HL-60/S4 treated with phorbol 12-myristate 13-acetate at 8.2 ng/mL for 4 days and 3 days (cell line): ENCODE data around the gene KIRREL3.

ENCODE experiments used
- in situ Hi-C: fragments of 300-500 bp; cut with MboI; formaldehyde crosslinking; loops from 2 replicates; pipeline ENCODE4 v1.15.0; 2022; ENCODE audit warnings: low sequenced_read_pairs

The KIRREL3 gene

DNA sequence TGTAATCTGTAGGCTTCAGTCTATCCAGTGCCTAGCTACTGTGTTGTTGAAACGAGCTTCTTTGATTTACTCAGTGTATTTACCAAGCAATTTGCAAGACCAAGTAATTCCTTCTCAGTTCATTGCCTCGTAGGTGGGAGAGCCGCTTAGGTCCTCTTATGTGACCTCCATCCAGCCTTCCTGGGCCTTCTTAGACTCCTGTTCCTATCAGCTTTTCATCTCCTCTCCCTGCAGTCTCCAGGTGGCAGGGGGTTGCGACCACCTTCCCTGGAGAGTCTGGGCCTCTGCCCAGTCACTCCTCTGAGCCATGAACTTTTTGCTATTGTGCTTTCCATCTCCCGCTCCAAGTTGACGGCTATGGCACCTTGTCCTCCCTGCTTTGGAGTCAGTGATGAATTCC lies 251.8 kb downstream of the KIRREL3 start:
- in situ Hi-C loops = no loop called here

DNA sequence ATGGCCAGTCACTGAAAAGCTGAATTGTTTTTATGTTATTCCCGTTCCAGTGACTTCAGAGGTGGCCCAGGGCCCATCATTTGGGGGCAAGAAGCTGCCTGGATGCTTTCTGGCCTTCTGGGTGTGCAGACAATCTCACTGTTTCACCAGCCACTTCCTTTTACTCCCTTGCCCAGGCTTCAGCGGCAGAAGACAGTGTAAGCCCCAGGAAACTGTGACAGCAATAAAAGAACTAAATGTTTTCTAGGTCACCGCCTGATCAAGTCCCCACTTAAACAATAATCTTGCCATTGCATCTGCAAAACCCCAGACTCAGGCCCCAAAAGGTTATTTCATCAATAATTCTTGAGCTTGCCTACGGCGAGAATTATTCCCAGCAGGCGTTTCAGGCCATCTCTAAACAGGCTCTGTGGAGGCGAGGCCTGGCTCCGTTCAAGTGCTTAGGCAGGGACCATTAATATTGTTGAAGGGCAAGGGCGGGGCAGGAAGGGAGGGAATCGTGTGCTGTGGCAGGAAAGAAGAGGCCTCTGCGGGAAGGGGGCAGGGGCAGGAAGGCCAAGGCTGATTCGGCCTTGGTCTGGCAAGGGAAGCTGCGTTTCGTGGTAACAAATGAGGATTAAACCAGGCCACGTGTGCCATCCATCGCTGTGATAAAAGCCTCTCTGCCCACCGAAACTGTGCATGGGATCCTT lies 252.3 kb downstream of the KIRREL3 start:
- in situ Hi-C loops = no loop called here

DNA sequence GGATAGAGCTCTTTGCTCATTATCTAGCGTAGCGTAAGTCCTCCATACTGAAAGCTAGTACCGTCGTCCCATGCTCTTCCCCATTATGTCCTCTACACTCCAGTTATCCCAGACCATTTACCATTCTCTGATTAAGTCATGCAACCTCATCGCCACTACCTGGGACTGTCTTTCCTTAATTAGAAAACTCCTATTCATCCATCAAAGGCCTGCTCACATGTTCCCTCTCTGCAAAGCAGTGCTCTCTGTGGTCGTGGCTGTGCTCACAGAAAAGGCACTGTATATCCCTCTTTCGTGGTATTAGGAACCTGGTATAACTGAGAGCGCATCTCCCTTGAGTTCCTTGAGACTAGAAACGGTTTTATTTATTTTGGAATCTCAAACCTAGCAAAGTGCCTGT lies 253.3 kb downstream of the KIRREL3 start:
- in situ Hi-C loops = no loop called here

DNA sequence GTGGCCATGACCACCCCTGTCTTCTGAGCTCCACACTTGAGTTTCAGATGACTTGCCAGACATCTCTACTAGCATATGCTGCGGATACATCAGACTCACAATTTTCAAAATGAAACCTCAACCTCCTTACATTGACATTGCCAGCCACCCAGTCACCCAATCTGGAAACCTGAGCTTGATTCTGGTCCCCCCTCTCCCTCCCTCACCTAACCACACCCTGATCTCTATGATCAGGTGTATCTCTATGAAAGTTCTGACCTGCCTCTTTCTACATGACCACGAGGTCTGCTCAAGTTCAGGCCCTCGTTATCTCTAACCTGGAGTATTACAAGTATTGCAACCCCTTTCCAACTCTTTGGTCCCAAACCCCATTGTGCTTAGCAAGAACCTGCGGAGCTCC lies 254.1 kb downstream of the KIRREL3 start:
- in situ Hi-C loops = no loop called here

DNA sequence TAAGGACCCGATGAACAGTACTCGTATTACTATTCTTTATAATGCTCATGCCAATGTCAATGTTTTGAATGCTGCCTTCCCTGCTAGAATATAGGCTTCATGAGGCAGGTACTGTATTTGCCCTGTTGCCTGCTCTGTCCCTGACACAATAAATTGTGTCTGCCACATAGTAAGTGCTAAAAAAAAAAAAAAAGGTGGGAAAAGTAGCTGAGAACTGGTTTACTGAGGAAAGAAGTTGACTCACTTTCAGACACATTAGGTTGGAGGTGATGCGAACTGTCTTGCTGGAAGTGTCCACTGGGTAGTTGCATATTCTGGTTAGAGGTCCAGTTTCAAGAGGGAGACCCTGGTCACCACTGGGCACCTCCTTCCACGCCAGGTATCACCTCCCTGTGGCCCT lies 255.9 kb downstream of the KIRREL3 start:
- in situ Hi-C loops = no loop called here

DNA sequence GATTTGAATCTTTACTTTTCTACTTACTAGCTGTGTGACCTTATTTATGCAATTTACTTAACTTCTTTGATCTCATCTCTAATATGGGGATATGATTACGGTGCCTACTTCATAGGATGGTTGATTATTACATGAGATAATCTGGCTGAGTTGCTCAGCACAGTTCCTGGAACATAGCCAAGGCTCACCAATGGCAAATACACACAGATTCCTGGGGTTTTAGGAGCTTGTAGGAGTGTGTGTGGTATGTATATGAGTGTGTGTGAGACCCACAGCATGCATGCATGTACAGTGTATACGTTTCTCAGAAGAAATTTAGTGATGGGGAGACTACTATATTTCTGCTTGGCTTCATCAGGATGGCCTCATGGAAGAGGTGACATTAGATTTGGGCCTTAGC lies 256.9 kb downstream of the KIRREL3 start:
- in situ Hi-C loops = no loop called here

DNA sequence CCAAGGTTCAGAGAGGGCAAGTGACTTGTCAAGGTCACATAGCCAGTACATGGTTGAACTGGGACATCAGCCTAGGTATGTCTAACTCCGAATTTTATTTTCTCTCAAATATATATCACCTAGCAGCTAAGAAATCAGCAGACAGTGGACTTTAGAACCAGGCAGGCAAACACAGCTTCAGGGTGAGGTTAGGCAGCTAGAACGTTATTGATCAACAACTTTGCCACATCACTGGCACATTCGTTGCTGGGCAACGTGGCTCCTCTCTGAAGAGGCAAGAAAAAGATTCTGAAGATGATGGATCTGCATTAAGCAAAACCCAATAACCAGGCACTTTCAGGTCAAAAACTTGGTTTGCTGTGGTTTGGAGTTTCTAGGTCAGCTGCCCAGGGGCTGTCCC lies 258.0 kb downstream of the KIRREL3 start:
- in situ Hi-C loops = no loop called here

DNA sequence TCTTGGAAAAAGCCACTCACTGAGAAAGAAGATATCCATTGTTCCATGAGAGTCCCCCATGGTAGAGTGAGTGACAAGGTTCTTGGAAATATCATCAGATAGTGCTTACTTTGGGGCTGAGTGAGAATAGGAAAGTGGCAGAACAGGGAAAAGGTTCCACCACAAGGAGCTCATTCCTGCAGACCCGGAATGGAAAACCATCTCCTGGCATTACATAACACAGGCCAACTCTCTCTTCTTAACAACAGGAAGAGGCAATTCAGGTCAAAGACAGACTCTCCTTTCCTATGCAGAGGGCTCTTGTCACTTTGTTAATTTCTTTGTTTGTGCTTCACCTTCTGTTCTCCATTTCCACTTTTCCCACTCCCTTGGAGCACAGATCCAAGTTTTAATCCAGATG lies 259.7 kb downstream of the KIRREL3 start:
- in situ Hi-C loops = no loop called here

DNA sequence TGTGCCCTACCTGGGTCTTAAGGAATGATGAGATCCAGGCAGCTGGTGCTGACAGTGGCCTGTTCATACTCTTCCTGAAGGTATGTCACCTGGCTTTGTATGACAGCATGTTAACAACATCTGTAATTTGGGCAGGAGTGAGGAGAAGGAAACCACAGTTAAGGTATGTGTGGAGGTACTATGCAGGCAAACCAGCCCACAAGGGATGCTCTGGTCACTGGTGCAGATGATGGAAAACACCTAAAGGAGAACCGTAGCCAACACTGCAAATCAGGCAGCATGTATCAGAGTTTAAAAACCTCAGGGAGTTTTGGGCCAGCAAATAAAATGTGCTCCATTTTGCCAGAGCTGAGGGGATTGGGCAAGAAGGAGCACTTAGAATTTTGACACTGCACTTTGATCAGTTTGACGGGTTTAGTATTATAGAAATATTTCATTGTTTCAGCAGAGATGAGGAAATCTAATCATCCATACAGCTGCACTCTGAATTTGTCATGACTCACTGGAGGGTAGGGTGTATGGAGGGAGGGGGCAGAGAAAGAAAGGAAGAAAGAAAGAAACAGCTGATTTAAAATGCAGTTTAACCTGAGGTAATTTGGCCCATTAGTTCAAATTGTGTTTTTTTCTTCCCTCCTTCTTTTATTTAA lies 260.9 kb downstream of the KIRREL3 start:
- in situ Hi-C loops = no loop called here

DNA sequence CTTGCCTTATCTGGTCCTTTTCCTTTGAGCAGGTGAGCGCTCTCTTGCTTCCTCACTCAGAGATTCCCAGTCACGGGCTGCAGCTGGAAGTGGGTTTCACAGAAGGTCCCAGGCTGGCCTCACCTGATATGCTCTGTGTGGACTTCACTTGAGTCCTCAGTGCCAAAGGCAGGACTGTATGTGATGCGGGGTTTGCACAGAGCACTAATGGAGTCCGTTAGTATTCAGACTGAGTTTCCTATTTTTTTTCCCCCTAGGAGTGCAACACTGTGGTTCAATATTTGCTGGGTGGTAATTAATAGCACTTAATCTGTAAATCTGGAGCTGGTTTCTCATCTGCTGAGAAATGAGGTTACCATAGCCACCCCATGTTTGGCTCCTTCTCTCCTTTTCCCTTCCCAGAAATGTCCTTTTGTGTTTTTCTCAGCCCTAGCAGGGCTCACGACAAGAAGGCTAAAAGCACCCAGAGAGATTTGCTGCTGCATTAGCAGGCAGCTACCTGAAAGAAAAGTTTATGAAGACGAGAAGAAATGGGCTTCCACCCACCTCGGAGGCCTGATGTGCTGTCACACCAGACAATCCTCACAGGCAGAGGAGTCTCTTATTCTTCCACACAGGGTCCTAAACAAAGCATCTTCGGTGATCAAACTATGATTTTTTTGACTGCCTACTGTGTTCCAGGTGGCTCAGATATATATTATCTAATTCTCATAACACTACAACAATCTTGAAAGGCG lies 262.1 kb downstream of the KIRREL3 start:
- in situ Hi-C loops = no loop called here

DNA sequence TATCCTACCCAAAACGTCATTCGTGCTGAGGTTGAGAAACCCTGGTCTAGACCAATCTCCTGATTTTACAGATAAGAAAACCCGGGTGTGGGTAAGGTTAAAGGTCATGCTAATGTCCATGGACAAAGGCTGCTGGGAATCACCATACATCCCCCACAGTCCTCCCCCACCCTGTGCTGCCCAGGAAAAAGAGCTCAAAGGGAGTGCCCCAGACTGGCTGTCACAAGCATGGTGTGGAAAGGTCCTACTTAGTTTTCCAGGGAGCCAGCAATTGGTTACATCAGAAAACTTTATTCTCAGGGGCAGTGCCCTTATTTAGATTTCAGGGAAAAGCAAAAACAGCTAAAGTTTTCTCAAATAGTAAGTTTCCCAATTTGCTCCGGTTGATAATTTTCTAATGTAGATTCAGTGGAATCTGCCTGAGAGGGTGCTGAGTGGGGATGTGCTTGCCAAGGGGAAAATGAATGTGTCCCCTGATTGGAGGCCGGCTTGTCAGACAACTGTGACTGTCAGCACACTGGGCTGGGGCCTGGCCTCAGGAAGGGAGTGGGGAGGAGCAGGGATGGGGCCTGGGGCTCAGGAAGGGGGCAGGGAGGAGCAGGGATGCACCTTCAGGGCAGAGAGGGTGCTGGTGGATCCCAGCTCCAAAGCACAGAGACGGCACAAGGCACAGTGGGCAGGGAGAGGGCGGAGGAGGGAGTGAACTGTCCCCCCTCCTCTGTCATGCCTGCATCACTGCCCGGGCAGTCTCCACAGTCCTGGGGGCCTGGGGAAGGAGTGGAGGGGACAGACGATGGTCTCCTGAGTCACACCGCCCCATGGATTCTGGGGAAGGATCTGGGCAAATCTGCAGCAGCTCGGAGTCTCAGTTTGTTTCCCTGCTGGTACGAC lies 263.6 kb downstream of the KIRREL3 start:
- in situ Hi-C loops = no loop called here

DNA sequence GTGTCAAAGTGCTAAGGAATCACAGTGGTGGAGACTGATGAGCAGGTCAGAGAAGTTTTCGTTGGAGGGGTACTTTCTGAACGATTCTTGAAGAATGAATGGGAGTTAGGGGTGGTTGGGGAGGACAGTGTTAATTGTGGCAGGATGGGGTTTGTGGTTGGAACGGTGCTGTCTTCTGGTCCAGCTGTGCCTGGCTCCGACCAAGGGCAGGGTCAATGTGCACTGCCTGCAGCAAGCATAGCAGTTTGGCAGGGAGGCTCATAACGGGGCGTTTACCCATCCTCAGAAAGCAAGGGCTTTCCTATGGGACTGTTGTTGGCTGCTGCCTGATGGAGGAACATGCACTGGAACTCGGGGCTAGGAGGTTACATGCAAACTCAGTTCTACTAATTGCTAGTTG lies 265.8 kb downstream of the KIRREL3 start:
- in situ Hi-C loops = no loop called here

DNA sequence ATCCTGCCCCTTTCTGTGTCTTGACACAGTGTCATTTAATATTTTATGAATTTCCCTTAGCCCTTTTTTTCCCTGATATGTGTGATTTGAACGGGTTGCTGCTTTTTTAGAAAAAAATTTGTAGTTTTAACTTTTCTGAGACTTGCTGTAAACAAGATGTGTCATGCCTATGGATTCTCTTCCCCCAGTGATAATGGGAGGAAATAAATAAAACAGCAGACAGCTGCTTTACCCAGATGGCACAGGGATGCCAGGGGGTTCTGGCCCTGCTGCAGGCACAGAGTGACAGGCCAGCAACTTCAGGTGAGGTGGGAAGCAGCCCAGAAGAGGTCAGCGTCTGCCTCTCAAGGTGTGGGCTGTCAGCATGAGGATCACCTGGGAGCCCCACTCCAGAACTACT lies 266.9 kb downstream of the KIRREL3 start:
- in situ Hi-C loops = no loop called here

DNA sequence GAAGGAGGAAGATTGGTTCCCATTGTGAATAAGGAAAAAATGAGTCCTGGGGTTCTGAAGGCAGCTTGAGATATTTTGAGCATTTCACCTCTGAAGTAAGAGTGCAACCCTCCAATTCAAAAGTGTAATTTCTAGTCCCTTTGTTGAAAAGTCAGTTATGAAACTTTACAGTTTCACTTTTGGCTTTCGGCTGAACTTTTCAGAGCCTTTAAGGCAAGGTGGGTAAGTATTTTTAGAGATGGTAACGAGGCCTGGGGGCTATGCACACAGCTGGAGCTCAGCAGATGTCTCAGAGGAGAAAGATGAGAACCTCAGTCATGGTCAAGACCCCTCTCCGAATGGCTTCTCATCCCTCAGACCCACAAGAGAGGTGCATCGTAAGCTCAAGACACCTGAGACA lies 267.6 kb downstream of the KIRREL3 start:
- in situ Hi-C loops = no loop called here

DNA sequence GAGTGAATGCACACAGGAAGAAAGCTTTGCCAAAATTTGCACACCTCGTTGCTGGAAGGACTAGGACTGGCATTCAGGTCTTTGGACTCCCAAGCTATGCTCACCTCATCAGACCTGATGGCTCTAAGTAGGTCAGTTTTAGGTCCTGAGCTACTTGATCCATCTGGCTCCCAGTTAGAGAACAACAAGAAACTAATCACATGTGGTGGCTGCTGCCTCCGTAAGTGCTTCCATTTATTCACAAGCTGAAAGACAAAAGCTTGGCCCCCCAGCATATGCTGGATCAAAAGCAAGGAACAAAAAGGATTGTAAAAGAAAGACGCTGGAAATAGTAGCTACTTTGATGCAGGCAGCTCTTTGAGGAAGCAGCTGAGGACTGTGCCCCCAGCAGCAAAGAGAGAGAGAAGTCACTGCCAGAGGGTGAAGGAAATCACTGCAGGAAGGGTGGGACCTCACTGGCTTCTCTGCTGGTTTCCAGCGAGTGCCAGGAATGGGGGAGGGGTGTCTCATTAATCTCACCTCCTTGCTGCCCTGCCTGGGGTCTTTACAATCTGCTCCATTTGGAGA lies 268.9 kb downstream of the KIRREL3 start:
- in situ Hi-C loops = no loop called here

DNA sequence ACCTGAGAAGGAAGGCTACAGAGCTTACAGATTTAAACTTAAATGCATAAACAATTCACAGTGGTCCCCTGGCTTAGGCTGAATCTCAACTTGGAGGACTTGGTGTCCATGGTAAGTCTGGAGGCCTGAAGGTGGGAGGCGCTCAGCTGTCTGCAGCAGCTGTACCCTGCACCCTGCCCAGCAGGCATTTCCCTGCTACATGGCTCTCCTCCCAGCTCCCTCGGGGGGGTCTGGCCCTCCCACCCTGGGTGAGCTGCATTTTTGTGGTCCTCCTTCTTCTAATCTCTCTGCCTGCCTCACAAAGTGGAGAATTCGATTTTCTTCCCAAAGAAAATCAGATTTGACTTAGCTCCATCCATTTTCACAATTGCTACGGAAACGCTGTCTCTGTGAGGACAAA lies 273.2 kb downstream of the KIRREL3 start:
- in situ Hi-C loops = no loop called here

DNA sequence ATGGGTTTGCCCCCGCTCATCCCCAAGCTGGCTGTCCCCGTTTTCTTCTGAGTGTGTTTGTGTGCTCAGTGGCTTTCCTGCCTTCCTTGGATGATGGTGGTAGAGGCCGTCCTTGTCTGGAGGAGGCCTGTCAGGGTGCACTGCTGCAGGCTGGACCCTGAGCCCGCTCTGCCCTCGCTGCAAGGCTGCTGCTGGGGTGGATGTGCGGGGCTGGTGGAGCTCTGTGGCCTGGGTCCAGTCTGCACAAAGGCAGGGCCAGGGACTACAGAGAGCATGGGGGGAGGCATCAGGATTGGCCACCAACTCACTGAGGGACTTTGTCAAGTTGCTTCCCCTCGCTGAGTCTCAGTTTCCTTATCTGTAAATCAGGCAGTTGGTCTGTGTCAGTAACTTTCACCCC lies 275.0 kb downstream of the KIRREL3 start:
- in situ Hi-C loops = no loop called here

DNA sequence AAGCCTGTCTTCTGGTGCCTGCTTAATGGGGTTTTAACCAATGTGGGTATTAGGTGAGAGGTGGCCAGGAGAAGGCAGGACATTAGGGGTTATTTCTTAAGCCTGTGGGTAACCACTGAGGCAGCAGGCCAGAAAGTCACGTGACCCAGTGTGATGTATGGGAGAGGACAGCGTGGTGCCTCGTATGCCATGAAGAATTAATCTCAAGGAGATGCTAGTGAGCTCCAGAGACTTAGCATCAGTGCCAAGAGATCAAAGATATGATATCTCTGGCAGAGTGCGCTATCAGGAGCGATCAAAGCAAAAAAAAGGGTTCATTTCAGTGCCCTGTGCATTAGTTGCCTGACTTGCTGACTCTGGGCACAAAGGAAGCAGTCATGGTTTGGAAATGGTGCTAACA lies 275.5 kb downstream of the KIRREL3 start:
- in situ Hi-C loops = no loop called here

DNA sequence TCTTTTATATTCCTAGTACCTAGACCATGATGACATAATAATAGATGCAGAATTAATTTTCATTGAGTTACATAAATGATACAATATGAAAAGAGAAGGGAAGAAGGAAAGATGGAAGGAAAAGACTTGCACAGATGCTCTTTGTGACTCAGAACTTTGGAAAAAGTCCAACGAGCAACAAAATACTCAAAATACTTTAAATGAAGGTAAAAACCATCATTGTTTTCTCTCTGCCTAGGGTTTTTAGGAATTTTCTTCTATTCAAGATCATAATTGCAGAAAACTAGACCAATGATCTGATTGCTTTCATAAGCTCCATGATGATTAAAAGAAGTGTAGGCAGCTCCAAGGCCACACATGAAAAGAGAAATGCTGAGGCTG lies 276.9 kb downstream of the KIRREL3 start:
- in situ Hi-C loops = no loop called here

DNA sequence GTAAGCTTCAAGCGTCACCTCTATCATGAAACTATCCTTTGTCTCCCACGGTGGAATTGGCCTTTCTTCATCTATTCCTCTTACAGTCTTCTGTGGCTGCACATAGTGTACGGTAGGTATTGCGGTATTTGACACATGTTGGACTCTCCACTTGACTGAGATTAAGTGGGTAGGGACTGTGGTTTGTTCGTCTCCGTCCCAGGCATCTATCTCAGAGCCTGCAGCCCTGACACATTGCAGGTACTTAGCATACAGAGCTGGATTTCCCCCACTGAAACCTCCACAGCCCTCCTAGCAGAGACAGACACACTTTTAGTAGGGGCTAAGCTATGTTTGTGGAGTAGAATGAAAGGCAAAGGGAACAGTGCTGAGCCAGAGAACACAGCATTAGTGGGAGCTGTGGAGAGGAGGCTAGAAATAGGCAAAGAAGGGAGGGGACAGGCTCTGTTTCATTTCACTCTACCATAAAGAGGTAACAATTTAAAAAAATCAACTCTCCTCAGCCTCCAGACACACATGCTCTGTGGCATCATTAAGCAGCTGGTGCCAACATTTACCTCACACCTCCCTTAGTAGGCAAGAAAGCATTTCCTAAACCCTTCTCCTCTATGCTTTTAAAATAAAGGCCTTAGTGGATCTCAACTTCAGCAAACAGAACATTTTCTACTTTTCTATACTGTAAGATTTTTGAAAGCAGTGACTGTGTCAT lies 277.5 kb downstream of the KIRREL3 start:
- in situ Hi-C loops = no loop called here
